Measurements from ENCODE around the gene SLC39A8.

GRCh38 chr4:102252171-102252570, 93.1 kb downstream of the SLC39A8 start:
- TF ChIP-seq CEBPB (IDR thresholded peaks at IDR 0.05) (no peak), RAD21 (IDR thresholded peaks at IDR 0.05; ENCODE audit: low read depth) (no peak), TEAD4 (IDR thresholded peaks at IDR 0.05) (no peak), CREB1 (IDR thresholded peaks at IDR 0.05; ENCODE audit: low read depth) (no peak), REST (IDR thresholded peaks at IDR 0.05; ENCODE audit: low read depth) (no peak), NFIC (IDR thresholded peaks at IDR 0.05) (no peak), TAF1 (IDR thresholded peaks at IDR 0.05; ENCODE audit: low read depth) (no peak), USF1 (IDR thresholded peaks at IDR 0.05) (no peak), FOXM1 (IDR thresholded peaks at IDR 0.05; ENCODE audit: borderline replicate concordance, low read depth) (no peak), EP300 (IDR thresholded peaks at IDR 0.05; ENCODE audit: borderline replicate concordance) (no peak), YY1 (IDR thresholded peaks at IDR 0.05; ENCODE audit: low read depth) (no peak), MAX (IDR thresholded peaks at IDR 0.05) (no peak), EGR1 (IDR thresholded peaks at IDR 0.05) (no peak)
